LNCaP clone FGC (cell line): ENCODE measurements around the gene SMYD2.

ENCODE experiments used
- DNase-seq: peaks from one replicate; pipeline ENCODE4 v3.0.0-alpha.2; 2011; ENCODE audit warnings: low read depth
- H3K4me3 ChIP-seq: 2 replicates; pipeline ENCODE4 v1.5.1; 2011; ENCODE audit warnings: mild to moderate bottlenecking, low read depth, low read length, control low read depth
- TF ChIP-seq, protein P1 (sequence below): IDR thresholded peaks from 2 replicates; pipeline ENCODE4 v1.5.1; 2012; ENCODE audit warnings: mild to moderate bottlenecking; ENCODE audit not compliant: control insufficient read depth, insufficient read depth; ENCODE audit errors: extremely low read depth

The SMYD2 gene

DNA sequence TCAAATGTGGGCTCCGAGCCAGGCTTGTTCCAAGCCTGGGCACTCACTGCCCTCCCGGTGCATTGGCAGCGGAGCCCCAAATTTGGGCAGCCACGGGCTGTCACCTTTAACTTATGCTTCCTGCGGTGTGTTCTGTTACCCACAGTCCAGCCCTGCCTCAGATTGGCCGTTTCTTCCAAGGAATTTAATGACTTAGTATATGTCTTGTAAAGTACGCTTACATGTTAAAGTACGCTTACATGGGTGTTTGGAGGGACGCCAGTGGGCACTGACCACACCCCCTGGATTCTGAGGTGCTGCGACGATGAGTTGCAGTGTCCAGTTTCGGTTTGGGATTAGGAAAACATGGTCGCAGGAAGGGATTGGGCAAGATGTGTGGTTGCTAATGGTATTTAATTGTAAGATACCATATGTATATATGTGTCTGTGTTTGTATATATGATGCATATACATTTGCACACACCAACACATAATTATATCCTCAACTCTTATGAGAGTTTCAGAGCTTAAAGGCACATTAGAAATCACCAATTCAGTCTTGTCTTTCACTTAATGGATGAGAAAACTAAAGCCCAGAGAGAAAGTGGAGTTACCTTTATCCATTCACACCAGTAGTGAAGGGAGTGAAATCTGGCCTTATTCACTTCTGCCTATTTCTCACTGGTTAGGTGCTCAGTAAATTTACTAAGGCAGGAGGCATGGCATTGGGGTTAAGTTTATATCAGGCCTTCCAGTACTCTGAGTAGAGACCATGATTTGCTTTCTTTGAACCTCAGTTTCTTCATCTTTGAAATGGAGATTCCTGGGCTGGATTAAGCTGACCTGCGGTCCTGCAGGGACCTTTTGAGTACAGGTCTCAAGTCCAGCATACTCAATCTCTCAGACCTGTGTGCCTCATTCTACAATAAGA, 1.0 kb downstream of the SMYD2 start:
- TF ChIP-seq, protein P1, sequence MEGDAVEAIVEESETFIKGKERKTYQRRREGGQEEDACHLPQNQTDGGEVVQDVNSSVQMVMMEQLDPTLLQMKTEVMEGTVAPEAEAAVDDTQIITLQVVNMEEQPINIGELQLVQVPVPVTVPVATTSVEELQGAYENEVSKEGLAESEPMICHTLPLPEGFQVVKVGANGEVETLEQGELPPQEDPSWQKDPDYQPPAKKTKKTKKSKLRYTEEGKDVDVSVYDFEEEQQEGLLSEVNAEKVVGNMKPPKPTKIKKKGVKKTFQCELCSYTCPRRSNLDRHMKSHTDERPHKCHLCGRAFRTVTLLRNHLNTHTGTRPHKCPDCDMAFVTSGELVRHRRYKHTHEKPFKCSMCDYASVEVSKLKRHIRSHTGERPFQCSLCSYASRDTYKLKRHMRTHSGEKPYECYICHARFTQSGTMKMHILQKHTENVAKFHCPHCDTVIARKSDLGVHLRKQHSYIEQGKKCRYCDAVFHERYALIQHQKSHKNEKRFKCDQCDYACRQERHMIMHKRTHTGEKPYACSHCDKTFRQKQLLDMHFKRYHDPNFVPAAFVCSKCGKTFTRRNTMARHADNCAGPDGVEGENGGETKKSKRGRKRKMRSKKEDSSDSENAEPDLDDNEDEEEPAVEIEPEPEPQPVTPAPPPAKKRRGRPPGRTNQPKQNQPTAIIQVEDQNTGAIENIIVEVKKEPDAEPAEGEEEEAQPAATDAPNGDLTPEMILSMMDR, result no peak
- DNase-seq, result no peak
- H3K4me3 ChIP-seq, result peak overlapping the region; percentile 52

DNA sequence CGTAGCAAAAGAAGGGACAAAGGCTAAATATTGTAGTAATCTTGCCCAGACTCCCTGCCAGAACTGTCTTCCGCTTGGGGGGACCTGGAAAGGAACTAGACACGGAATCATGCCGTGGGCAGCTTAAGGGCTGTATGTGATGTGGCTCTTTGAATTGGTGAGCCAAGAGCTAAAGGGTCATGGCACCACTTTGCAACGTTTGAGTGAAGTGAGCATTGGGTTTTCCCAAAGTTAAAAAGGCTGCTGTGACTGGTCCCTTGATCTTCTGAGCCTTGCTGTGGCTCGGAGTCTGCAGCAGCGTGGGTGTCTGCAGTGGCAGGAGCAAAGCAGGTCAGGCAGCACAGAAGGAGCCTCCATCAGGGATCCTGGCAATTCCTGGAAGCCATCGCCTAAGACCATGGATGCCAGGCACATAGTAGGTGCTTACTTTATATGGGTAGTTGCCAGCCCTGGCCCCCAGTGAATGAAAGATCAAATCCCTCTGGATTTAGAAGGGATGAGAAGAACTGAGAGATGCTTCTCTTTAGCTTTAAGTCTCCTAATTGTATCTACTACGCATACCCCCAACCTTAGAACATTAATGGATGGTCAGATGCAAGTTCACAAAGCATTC, 1.8 kb downstream of the SMYD2 start:
- TF ChIP-seq, protein P1, result no peak
- no peak for DNase-seq
- no peak overlapping the region for H3K4me3 ChIP-seq

DNA sequence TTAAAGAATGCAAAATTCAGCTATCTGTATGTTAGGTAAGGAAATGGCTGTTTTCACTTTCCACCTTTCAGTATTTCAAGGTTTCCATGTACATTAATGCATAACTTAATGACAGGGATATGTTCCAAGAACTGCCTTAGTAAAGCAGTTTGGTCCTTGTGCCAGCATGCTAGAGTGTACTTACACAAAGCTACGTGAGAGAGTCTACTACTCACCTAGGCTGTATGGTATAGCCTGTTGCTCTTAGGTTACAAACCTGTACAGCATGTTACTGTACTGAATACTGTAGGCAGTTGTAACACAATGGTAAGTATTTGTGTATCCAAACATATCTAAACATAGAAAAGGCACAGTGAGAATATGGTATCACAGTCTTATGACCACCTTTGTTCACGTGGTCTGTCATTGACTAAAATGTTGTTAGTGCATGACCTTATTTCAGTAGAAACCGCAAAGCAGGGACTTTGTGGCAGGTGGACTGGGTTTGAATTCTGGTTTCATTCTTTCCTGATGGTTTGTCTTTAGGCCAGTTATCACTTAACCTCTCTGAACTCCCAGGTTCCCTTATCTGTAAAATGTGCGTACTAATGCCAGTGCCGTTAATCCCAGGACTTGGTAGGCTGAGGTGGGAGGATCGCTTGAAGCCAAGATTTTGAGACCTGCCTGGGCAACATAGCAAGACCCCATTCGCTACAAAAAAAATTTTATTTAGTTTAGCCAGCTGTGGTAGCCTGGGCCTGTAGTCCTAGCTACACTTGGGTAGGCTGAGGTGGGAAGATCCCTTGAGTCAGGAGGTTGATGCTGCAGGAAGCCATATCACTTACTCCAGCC, 4.9 kb downstream of the SMYD2 start:
- no peak for DNase-seq
- H3K4me3 ChIP-seq, result no peak overlapping the region
- TF ChIP-seq, protein P1, result no peak

DNA sequence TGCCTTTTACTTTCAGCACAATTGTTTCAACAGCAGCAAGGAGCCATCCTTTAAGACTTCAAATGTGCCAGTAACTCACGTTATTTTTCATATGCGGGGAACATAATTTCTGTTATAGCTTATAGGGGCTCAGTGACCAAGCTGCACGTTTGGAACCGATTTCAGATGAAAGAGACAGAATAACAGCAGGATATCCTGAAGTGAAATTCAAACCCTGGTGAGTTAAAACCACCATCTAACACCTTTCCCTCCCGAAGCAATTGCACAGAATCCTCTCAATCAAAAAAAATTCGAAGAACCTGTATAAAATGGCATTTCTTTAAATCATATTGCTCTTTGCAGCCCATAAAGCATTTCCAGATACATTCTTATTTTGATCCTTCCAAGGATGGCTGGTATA, 6.9 kb downstream of the SMYD2 start:
- TF ChIP-seq, protein P1, result no peak
- no peak overlapping the region for H3K4me3 ChIP-seq
- no peak for DNase-seq

DNA sequence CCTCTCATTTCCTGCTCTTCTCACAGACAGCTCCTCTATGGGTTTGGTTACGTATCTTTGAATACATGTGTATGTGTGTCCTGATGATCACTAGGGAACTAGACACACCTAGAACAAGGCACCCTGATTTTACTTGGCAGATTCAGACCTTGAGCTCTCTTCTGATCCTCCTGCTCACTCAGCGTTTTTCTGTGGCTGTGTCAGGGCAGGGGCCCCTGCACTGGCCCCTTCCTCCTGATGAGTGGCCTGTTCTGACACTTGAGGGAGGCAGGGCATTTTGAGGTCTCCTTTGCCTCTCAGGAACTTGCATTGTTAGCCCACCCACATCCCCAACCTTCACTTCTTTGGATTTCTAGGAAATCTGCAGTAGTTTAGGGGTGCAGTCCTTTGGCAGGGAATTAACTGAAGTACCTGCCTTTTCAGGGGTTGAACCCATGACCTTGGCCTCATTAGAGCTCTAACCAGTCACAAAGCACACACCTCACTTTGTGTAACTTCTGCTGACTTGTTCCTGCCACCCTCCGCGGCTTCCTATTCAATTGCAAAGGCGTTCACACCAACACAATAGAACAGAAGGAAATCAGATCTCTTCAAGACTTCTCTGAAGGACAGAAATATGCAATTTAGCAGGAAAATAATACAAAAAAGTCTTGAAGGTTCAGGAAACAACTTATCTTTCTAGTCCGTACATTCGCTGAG, 8.8 kb downstream of the SMYD2 start:
- DNase-seq, result no peak
- no peak overlapping the region for H3K4me3 ChIP-seq
- TF ChIP-seq, protein P1, result no peak

DNA sequence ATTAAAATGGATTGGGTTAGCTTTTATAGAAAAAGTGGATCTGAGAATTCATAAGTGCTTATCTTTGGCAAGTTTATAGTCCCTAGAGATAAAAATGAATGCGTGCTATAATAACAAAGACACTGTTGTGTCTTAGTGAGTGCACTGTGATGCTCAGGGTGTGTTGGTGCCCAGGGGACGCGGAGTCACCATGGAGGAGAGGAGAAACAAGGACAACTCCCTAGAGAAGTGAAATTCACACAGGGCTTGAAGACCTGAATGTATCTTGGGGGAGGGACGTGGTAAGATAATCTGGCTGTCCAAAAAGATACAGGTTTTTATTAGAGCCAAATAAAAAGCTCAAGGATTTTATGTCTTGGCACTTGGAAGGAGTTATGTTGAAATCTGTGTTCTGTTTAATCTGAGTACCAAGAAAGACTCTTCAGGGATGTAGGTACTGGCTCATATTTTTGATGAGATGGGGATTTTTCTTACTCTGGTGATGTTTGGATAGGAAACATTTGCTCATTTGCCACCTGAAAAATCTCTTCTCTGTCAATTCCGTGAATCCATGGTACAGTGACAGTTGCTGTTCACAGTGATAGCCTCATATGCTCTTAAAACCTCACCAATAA, 9.6 kb downstream of the SMYD2 start:
- TF ChIP-seq, protein P1, result no peak
- no peak overlapping the region for H3K4me3 ChIP-seq
- no peak for DNase-seq
